ENCODE data around the gene RALGAPB. TPM values are rescaled to one million over a fixed set of nuclear protein-coding genes. Genes with fewer than 3 reads are reported as not detected.

Gene RALGAPB
- total and polyA plus RNA-seq, 2 of the 13 experiments (the other 11 are each of a cell fraction or from before 2014, with no cell fraction given) = 17.6 to 30.6 TPM

- TF ChIP-seq THRA (CRISPR knock-in tag; IDR thresholded peaks at IDR 0.05; ENCODE audit: borderline replicate concordance) = no peak
- TF ChIP-seq, protein P1, sequence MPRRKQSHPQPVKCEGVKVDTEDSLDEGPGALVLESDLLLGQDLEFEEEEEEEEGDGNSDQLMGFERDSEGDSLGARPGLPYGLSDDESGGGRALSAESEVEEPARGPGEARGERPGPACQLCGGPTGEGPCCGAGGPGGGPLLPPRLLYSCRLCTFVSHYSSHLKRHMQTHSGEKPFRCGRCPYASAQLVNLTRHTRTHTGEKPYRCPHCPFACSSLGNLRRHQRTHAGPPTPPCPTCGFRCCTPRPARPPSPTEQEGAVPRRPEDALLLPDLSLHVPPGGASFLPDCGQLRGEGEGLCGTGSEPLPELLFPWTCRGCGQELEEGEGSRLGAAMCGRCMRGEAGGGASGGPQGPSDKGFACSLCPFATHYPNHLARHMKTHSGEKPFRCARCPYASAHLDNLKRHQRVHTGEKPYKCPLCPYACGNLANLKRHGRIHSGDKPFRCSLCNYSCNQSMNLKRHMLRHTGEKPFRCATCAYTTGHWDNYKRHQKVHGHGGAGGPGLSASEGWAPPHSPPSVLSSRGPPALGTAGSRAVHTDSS (CRISPR knock-in tag; conservative IDR thresholded peaks at IDR 0.05) = no peak
- no peak for TF ChIP-seq ZNF839 (CRISPR knock-in tag; IDR thresholded peaks at IDR 0.05; ENCODE audit: borderline replicate concordance)
- TF ChIP-seq CSRNP1 (CRISPR knock-in tag; IDR thresholded peaks at IDR 0.05) = 0 out of 2 replicates have a peak, but pooled peaks have one; percentile 57
- TF ChIP-seq ZNF276 (CRISPR knock-in tag; IDR thresholded peaks at IDR 0.05; ENCODE audit: low read depth) = no peak
- TF ChIP-seq TEAD3 (CRISPR knock-in tag; optimal IDR thresholded peaks at IDR 0.05; ENCODE audit: borderline replicate concordance) = peak; percentile 77
- TF ChIP-seq KDM3A (CRISPR knock-in tag; IDR thresholded peaks at IDR 0.05; ENCODE audit: low read depth) = peak; percentile 43; the same call in 1 of the 2 replicates
- no peak for TF ChIP-seq TOE1 (CRISPR knock-in tag; IDR thresholded peaks at IDR 0.05)
- no peak for TF ChIP-seq MTA3 (CRISPR knock-in tag; IDR thresholded peaks at IDR 0.05)
- TF ChIP-seq, protein P2, sequence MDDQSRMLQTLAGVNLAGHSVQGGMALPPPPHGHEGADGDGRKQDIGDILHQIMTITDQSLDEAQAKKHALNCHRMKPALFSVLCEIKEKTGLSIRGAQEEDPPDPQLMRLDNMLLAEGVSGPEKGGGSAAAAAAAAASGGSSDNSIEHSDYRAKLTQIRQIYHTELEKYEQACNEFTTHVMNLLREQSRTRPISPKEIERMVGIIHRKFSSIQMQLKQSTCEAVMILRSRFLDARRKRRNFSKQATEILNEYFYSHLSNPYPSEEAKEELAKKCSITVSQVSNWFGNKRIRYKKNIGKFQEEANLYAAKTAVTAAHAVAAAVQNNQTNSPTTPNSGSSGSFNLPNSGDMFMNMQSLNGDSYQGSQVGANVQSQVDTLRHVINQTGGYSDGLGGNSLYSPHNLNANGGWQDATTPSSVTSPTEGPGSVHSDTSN (CRISPR knock-in tag; IDR thresholded peaks at IDR 0.05; ENCODE audit: borderline replicate concordance) = no peak
- no peak for TF ChIP-seq RARA (CRISPR knock-in tag; IDR thresholded peaks at IDR 0.05)
- no peak for TF ChIP-seq IRF2 (CRISPR knock-in tag; IDR thresholded peaks at IDR 0.05)
- no peak for TF ChIP-seq SP2 (CRISPR knock-in tag; IDR thresholded peaks at IDR 0.05)
- peak; percentile 94; the same call in 1 of the 2 replicates for TF ChIP-seq KLF13 (CRISPR knock-in tag; IDR thresholded peaks at IDR 0.05)
- no peak for TF ChIP-seq NR2F2 (IDR thresholded peaks at IDR 0.05; ENCODE audit: borderline replicate concordance, low read depth)
- TF ChIP-seq, protein P3, sequence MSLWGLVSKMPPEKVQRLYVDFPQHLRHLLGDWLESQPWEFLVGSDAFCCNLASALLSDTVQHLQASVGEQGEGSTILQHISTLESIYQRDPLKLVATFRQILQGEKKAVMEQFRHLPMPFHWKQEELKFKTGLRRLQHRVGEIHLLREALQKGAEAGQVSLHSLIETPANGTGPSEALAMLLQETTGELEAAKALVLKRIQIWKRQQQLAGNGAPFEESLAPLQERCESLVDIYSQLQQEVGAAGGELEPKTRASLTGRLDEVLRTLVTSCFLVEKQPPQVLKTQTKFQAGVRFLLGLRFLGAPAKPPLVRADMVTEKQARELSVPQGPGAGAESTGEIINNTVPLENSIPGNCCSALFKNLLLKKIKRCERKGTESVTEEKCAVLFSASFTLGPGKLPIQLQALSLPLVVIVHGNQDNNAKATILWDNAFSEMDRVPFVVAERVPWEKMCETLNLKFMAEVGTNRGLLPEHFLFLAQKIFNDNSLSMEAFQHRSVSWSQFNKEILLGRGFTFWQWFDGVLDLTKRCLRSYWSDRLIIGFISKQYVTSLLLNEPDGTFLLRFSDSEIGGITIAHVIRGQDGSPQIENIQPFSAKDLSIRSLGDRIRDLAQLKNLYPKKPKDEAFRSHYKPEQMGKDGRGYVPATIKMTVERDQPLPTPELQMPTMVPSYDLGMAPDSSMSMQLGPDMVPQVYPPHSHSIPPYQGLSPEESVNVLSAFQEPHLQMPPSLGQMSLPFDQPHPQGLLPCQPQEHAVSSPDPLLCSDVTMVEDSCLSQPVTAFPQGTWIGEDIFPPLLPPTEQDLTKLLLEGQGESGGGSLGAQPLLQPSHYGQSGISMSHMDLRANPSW (CRISPR knock-in tag; IDR thresholded peaks at IDR 0.05; ENCODE audit: borderline replicate concordance) = no peak
- TF ChIP-seq ZSCAN22 (CRISPR knock-in tag; IDR thresholded peaks at IDR 0.05) = no peak
- TF ChIP-seq HHEX (CRISPR knock-in tag; IDR thresholded peaks at IDR 0.05) = no peak
These were observed 128.9 kb downstream of the RALGAPB start, which contains the start of gene ARHGAP40 (continued) for GRCh38 chr20:38601216-38602184.
